Measurements from ENCODE around the gene ACTN1.

Gene ACTN1

DNA sequence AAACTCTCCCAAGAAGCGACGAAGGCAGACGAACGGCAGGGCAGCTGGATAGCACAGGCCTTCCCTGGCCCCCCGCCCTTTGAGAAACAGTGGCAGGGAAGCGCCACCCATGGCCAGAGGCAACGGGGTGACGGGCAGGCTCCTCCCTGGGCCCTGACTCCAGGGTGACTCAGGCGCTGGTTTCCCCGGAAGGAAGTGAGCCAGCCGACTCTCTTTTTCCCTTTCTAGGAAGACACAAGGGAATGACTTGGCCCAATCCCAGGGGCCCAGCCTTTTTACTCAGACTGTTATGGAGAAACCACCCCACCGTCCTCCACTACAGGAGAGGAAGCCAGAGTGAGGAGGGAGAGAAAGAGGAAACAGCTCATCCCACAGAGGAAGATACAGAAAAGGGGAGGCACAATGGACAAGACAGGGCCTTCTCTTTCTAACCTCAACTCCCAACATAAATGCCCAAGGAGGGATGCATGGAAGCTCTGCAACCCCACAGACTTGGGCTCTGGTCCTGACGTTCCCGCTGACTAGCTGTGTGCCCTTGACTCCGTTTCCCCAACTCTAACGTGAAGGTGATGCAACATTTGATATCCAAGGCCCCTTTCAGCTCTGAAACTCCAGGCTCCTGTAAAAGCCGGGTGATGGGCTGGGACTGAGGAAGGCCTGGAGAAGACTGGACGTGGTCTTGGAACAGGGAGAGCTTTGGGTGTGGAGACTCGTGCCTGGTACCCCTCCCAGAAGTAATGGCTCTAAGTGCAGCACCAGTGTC, 27.9 kb downstream of the ACTN1 start:
- DNase-seq (ENCODE audit: low read depth) = no peak

DNA sequence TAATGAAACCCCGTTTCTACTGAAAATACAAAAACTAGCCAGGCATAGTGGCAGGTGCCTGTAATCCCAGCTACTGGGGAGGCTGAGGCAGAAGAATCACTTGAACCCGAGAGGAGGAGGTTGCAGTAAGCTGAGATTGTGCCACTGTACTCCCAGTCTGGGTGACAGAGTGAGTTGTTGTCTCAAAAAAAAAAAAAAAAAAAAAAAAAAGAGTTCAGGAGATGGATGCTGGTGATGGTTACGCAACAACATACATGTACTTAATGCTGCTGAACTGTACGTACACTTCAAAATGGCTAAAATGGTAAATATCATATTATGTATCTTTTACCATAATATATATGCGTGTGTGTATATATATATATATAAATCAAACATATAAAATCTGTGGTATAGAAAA, 29.0 kb downstream of the ACTN1 start:
- no peak for DNase-seq (ENCODE audit: low read depth)

DNA sequence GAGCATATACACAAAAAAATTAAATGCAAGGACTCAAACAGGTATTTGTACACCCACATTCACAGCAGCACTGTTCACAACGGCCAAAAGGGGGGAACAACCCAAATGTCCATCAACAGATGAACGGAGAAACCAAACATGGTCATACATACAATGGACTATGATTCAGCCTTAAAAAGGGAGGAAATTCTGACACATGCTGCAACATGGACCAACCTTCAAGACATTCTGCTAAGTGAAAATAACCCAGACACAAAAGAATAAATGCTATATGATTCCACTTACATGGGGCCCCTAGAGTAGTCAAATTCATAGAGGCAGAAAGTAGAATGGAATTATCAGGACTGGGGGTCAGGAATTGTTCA, 29.5 kb downstream of the ACTN1 start:
- DNase-seq (ENCODE audit: low read depth) = no peak

DNA sequence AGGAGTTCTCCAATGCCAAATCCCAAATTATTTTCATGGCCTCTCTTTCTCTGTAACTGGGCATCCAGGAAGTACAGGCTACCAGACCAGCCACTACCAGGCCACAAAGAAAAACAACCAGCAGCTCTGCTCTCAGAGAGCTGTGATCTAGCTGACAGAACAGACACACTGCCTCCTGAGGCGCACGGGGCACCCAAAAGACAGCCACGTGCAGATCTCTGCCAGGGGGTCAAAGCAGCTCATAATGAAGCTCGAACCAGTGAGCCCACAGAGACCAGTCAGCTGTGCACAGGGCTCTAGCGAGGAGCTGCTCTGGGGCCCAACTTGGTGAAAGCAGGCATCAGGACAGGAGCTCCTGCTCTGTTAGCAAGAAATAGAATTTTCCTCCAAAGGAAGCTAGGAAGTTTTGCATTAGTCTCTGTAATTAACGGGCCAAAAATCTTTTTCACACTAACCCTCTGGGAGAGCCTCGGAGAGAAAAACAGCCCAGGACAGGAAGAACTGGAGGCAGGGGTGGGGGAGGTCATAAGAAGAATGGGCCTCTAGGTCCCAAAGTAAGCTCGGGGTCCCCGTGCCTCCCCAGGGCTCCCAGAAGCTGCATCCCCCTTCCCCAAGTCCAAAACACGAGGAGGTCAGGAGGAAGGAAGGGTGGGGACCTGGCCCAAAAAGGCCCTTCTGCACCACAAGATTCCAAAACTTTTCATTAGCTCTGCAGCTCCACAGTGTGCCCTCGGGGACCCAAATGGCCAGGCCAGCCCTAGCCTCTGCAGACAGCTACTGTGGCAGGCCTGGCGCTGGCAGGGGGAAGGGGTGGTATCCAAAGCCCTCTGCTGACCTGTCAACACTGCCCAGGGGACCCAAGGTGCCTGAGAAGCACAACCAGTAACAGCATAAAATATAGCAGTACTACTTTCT, 30.2 kb downstream of the ACTN1 start:
- DNase-seq (ENCODE audit: low read depth) = no peak

DNA sequence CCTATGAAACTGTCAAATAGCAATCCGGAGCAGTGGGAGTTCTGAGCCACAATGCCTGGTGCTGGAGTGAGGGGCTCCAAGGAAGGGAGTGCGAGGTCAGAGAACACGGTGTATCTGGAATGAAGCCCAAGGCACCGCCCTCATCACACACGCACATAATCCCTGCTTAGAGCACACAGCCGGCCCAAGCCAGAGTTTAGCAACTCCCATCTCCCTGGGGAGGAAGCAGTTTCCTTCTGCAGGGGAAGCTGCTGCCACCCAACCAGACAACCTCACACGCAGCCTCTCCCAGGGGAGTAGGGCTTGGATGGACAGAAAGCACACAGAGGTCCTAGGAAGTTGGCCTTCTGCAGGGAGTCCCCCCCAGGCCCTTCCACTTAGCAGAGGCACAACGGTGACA, 31.3 kb downstream of the ACTN1 start:
- no peak for DNase-seq (ENCODE audit: low read depth)

DNA sequence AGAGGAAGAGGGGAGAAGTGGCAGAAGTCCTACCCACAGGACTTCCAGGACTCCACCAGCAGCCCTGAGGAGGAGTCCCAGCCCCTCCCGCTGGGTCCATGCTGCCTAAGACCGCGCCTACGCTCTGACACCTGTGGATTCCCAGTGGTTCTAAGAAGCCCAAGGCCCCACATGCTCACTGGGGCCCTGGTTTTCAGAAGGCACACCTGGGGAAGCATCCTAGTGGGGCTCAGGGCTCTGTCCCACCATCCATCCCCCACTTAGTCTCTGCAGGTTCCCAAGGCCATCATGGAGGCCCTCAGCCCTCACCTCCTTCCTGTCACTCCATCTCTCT, 32.6 kb downstream of the ACTN1 start:
- no peak for DNase-seq (ENCODE audit: low read depth)

DNA sequence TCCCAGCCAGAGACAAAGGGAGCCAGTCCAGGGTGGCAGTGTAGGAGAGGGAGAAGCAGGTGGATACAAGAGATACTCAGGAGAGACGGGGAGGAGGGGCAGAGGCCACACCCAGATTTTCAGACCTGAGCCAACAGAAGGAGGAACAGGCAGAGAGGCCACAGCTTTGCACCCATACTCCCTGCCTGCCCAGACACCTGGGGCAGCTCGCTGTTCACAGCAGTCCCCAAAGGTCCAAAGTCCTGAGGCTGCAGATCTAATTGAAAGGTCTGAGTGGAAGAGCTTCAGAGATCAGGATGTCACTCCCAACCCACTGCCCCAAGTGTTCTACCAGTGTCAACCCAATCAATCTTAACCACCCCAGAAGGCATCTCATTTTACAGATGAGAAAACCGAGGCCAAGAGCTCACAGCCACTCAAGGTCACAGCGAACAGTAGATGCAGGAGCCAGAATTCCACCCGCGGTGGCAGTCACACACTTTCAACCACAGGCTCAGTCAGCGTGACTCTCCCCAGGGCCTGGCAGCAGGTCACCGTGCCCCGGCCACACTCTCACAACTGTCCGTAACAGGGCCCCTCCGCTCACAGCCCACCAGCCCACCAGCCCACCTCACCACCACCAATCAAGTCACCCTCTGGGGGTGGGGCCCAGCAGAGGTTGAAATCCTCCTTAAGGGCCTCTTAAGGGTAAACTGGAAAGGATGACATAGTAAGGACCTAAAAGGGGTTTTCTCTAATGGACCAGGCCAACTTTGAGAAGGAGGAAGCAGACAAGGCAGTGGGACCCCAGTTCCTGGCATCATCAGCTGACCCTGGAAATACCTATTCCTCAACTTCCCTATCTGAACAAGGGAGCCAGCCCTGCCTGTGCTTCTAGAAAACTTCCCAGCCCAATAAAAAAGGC, 33.3 kb downstream of the ACTN1 start:
- DNase-seq (ENCODE audit: low read depth) = no peak

DNA sequence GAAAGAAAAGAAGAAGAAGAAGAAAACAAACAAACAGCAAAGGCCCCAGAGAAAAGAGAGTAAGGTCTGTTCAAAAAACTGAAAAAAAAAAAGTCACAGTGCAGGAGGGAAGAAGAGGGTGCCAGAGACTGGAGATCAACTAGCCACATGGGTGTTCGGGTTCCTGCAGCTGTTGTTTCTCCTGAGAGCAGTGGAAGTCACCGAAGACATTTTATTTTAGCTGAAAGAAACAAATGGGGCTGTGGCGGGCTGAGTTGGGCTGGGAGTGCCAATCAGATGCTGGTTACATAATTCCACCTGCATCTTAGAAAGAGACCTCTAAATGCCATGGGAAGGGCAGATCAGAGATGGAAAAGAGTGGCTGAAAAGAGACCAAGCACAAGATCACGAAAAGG, 33.9 kb downstream of the ACTN1 start:
- DNase-seq (ENCODE audit: low read depth) = no peak

DNA sequence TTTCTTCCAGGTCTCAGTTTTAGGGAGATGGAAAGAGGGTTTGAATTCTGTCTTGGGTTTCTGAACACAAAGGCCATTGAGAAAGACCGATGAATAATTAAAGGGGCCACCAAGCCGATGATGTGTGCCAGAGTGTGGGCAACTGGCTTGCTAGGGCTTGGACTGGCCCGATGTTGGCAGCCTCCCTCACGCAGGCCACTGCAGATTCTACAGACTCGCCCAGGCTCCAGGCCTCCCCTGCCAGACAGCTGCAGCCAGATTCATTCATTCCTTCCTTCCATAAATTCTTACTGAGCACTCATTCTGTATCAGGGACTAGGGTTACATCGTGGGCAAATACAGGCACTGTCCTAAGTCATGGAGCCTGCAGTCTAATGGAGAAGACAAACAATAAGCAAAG, 34.9 kb downstream of the ACTN1 start:
- no peak for DNase-seq (ENCODE audit: low read depth)

DNA sequence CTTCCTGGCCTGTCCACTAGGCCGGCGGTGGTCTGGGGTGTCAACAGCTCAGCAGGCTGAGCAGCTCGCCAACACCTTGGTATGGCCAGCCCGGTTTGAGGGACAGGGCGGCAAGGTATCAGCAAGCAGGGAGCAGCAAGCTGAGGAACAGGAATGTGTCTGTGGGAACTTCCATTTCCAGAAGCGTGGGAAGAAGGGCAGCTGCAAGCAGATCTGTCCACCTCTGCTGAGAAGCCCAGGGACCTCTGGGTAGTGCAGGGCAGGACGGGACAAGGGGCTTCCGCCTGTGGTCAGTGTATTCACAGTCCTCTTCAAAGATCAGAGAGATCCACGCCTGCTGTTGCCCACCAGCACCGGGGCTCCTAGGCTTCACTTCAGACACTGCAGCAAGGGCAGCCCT, 36.0 kb downstream of the ACTN1 start:
- DNase-seq (ENCODE audit: low read depth) = no peak

DNA sequence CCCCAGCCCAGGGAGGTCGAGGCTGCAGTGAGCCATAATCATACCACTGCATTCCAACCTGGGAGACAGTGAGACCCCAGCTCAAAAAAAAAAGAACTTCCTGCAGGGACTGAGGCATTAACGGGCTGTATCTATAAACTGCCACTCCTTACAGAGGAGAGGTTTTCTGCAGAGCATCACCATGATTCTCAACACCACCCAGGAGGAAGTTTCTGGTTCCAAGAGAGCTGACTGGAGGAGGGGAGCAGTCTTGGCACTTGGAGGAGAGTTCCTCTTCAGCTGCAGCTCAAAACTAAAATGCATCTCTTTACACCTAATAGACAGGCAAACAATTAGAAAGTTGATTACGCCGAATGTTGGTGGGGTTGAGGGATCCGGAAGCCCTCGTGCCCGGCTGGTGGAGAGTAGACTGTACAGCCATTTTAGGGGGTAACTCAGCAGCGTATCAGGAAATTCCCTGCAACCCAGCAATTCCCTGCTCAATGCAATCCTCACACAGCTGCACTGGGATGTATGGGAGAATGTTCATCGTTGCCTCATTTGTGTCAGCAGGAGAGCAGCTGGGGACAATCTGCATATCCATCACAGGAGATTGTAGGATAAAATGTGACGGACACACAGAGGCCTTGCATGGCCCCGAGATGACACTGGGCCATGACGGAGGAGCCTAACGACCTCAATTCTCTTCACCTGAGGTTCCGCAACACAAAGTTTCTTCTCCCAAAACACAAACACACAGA, 36.6 kb downstream of the ACTN1 start:
- DNase-seq (ENCODE audit: low read depth) = no peak

DNA sequence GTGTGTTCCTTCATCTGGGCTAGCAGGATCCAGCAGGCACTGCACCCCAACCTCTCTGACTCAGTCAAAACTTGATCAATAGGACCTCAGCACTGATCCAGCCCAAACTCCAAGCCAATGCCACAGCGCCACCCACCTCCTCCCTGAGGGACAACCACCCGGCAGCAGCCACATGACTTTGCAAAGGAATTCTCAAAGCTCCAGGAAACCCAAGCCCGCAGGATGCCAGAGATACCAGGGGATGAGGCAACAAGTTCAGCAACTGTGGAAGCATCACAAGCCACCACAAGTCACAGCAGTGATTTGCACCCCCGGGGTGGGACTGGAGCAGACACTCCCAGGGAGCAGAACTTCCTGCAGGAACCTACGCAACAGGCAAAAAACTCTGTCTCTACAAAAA, 37.3 kb downstream of the ACTN1 start:
- no peak for DNase-seq (ENCODE audit: low read depth)

DNA sequence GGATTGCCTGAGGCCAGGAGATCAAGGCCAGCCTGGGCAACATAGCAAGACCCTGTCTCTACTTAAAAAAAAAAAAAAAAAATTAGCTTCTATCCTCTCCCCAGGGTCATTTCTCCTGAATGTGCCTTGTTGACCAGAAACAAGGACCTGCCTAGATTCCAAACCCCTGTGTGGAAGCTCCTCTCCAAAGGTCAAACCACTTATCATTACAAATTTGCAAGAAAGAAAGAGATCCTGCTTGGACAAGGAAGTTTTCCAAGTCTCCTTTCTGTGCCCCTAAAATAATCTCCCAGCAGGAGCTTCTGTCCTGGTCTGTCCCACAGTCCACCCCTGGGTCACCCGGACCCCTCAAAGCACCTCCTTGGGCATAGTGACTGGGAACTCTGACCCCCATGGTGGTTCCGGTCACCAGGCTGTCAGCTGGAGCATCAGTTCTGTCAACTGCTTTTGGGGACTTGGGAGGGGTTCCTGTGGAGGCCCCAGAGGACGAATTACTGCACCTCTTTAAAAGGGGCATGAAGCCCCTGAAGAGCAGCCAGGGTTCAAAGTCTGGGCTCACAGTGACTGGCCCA, 38.4 kb downstream of the ACTN1 start:
- no peak for DNase-seq (ENCODE audit: low read depth)

DNA sequence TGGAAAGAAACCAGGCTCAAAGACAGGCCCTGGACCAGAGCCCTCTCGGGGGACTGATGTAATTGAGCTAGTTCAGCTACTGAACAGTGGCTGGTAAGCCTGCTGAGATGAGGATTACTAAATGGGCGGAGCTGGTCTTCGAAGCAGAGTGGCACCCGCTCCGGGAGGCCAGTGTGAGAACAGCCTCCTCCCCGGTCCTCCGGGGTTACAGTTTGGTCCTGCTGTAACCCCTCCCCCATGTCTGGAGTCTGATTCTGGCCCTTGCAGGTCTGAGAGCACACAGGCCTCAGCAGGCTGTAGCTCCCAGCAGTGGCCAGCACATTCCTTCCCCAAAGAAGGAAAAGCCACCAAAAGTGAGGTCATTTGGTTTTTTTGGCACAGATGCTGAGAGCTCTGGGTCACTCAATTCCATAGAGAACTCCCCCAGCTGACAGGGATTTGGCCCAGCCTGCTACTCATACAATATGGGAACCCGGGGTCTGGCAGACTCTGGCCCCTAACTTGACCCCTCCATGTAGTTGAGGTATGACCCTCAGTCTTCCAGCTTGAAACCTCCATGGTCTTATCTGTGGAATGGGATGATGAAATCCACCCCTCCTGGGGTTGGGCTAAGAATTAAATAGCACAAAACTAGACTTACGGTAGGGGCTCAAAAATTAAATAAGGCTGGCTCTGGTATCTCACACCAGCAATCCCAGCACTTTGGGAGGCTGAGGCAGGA, 39.0 kb downstream of the ACTN1 start:
- DNase-seq (ENCODE audit: low read depth) = no peak

DNA sequence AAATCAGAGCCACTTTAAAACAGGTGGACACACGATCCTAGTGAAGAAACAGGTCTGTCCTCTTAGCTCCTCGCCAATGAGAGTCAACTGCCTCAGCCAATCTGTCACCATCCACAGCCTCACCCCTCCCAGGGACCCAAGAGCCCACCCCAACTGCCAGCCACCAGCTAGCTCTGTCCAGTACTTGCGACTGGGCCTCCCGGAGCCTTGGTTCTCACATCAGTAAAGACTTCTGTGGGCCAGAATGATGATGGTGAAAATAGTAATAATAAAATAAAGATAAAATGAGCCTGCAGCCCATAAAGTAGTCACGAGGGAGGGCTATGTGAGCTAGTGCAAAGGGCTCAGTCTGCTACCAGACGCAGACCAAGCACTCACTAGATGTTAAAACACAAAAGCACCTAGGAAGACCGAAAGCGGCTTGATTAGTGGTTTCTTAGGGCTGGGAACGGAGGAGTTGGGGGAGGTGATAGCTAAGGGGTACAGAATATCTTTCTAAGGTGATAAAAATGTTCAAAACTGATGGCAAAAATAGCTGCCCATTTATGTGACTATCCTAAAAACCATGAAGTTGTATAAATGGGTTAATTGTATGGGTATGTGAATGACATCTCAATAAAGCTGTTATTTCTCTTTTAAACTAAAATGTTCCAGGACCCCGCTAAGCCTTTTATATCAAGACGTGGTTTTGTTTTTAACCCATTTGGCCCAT, 39.8 kb downstream of the ACTN1 start:
- no peak for DNase-seq (ENCODE audit: low read depth)

DNA sequence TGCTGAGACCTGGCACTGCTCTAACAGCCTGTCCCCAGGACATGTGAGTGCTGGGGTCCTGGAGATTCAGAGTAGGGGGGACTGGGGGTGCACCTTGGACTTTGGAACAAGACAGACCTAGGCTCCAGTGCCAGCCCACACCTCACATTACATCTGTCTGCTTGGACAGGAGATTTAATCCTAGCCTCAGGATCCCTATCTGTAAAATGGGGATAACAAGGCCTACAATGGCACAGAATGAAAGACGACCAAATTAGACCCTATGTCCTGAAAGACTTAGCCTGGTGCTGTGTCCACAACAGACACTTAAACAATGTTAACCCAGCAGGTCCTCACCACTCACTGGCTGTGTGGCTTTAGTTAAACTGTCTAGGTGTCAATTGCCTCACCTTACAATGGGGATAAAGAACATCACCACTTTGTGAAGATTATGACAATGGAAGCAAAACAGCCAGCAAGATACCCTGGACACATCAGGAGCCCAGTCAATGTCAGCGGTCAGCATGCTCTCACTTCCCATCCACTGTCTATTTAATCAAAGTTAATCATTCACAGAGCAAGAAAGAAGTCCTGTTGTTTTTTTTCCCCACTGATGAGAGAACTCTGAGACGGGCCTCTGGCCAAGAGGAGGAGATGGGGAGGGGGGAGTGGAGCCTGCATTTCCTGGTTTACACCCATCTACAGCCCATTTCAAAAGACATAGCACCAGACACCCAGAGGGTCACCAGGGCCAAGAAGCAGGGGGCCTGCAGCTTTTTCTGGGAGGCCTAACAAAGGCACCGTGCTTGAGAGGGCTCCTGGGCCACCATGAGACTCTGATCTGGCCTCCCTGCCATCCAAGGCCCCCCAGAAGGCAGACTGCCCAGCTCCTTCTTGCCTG, 40.6 kb downstream of the ACTN1 start:
- DNase-seq (ENCODE audit: low read depth) = no peak

DNA sequence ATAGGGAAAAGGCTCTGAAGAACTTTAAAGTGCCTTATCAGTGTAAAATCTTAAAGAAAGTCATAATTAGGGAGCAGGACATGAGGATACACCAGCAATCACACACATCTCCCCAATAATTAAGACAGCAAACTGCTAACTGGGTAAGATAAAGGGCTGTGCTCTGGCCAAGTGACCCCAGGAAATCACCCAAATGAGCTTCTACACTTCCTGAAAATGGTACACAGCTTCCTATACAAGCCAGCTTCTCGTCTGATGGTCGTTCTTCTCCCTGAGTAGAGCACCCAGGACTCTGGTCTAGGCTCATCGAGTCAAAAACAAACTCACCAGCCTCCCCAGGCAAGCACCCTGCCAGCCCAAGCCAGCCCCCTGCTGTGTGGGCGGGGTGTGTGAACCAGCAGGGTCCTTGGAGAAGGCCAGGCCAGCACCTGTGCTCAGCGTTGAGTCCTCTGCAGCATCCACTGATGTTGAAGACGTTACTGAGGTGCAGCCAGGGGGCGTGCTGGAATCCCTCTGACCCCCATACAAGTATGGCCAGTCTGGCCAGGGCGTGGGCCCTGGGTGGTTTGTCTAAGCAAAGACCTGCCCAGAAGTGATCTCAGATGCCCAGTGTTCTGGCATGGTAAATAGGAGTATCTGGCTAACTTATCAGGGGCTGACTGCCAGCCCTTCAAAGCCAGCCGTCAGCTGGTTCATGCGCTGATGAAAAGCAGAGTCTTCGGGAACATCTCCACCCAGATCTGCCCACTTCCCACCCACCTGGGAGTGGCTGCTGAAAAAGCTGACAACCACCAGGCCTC, 41.4 kb downstream of the ACTN1 start:
- no peak for DNase-seq (ENCODE audit: low read depth)

DNA sequence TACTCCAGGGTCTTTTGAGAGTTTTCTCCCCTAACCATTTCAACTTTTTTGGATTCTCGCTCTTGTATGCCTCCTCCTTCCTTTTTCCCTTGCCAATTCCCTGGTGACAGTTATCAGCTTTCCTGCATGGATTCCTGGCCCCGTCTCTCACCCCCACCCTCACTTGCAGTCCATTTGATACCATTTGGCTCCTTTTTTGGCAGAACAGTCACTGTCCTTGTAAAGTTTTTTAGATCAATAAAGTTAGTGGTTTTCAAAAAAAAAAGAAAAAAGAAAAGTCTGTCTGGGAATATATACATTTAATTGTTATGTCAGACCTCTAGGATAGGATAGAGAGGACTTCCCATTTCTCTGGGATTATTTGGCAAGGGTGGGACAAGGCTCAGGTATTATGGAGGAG, 42.1 kb downstream of the ACTN1 start:
- DNase-seq (ENCODE audit: low read depth) = no peak

All from activated T-helper 1 cell treated with Interleukin-2 at 50 U/mL for 16 hours (primary cell).